ENCODE results near the gene SMO.
"Not testable (repeated sequence)": the region's sequence is repeated elsewhere in the genome, so short reads cannot be mapped to it uniquely, and the experiment has no call there.

SMO gene

GRCh38 chr7:129170441-129171021, 17.9 kb upstream of the SMO start:
- DNase-seq = no peak

- not testable (repeated sequence) for DNase-seq
Measured at GRCh38 chr7:129173861-129174260, 14.6 kb upstream of the SMO start.

DNA sequence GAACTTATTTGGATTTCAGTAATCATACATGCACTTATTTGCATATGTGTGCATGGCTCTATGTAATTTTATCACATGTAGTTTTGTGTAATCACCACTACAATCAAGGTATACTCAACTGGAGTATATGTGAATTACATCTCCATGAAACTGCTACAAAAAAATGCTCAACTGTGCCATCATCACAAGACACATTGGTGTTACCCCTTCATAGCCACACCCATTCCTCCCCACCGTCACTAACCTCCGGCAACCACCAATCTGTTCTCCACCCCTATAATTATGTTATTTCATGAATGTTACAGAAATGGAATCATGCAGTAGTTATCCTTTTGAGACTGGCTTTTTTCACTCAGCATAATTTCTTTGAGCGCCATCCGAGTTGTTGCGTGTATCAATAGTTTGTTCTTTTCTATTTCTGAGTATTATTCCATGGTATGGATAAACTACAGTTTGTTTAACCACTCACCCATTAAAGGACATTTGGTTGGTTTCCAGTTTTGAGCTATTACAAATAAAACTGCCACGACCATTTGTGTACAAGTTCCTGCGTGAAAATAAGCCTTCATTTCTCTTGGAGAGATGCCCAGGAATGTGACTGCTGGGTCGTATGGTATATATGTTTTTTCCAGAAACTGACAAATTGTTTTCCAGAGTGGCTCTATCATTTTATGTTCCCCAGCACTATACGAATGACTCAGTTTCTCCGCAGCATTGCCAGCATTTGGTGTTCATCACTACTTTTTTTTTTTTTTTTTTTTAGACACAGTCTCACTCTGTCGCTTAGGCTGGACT, 11.3 kb upstream of the SMO start:
- no peak for DNase-seq

GRCh38 chr7:129184981-129185670, 3.3 kb upstream of the SMO start:
- no peak for DNase-seq

GRCh38 chr7:129186749-129187260, 1.6 kb upstream of the SMO start:
- no peak for DNase-seq

GRCh38 chr7:129187681-129188371, 607 bp upstream of the SMO start:
- no peak for DNase-seq

GRCh38 chr7:129188892-129189660, 643 bp downstream of the SMO start:
- no peak for DNase-seq

GRCh38 chr7:129189661-129190310, 1.4 kb downstream of the SMO start:
- DNase-seq = no peak

DNA sequence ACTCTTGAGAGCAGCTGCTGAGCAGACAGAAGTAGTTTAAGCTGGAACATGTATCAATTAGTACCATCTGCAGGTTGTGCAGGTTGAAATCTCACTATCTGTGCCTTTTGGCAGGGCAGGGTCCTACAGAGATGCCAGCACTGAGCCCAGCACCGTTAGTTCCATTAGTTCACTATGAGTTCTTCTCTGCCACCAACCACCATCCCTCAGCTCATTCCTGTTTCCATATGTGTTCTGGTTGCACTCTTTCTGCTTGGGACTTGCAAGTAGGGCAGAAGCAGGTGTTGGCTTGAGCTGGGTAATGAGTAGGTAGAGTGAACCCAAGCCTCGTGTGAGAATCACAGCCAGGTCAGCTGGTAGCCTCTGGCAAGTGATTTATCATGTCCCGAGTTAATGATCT, 2.8 kb downstream of the SMO start:
- no peak for DNase-seq

DNA sequence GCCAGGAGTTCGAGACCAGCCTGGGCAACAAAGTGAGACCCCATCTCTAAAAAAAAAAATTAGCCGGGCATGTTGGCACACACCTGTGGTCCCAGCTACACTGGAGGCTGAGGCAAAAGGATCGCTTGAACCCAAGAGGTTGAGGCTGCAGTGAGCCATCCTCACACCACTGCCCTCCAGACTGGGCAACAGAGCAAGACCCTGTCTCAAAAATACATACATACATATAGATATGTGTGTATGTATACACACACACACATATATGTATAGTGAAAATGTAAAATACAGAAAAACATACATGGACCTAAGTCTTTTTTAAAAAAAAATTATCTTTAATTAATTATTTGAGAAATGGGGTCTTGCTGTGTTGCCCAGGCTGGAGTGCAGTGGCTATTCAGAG, 5.5 kb downstream of the SMO start:
- no peak for DNase-seq

DNA sequence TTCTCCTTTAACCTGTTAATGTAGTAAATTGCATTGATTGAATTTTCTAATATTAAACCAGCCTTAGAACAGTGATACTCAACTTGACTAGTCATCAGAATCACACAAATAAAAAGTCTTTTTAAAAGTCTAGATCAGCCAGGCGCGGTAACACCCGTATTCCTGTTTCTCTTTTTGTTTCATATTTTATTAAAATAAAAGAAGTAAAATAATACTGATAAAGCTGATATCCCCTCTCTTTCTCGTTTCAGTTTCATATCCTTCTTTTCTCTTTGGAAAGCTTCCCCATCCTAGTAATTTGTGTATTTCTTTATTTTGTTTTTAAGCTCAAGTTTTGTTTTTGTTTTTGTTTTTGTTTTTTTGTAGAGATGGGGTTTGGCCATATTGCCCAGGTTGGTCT, 9.3 kb downstream of the SMO start:
- no peak for DNase-seq

- no peak for DNase-seq
Measured at GRCh38 chr7:129199406-129199805, 11.0 kb downstream of the SMO start.

DNA sequence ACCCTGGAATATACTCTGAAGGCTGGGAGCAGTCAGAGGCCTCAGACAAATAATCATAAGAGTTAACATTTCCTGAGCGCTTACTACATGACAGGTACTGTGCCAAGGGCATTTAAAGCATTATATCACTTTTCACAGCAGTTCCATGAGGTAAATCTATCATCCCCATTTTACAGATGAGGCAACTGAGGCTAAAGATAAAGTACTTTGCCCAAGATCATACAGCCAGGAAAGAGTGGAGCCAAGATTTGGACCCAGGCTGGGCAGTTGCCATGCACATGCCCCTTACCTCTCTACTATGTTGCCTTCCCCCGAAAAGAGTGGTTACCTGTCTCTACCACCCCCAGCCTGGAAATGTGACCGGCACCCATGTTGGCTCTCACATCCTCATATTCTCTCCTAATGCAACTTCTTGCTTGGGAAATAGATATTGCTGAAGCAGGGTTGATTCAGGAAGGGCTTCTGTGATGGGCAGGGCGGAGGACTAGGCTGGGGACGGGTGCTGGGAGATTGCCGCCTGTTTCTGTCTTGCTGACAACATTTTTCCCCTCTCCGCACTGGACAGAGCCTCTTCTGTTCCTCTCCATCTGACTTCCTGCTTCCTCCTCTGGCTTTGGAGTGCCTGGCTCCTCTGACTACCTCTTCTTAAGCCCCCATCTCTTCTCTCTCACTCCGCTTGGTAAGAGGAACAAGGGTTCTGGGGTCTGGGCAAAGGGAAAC, 13.8 kb downstream of the SMO start:
- DNase-seq = no peak

GRCh38 chr7:129203050-129203741, 14.8 kb downstream of the SMO start:
- DNase-seq = no peak

DNA sequence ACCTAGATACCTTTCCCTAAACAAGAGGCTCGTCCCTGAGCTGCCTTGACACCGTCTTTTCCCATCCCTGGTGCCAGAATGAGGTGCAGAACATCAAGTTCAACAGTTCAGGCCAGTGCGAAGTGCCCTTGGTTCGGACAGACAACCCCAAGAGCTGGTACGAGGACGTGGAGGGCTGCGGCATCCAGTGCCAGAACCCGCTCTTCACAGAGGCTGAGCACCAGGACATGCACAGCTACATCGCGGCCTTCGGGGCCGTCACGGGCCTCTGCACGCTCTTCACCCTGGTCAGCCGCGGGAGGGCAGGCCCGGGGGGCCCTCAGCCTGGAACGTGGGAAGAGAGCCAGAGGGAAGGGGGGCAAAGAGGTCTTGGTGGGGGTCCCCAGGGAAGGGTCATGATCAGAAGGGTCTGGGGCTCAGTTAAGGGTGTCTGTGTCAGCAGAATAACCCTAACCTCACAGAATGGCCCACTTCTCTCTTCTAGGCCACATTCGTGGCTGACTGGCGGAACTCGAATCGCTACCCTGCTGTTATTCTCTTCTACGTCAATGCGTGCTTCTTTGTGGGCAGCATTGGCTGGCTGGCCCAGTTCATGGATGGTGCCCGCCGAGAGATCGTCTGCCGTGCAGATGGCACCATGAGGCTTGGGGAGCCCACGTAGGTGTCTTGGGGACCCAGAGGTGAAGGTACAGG, 16.8 kb downstream of the SMO start:
- DNase-seq = no peak

- DNase-seq = no peak
Measured at GRCh38 chr7:129205987-129206785, 17.8 kb downstream of the SMO start.

DNA sequence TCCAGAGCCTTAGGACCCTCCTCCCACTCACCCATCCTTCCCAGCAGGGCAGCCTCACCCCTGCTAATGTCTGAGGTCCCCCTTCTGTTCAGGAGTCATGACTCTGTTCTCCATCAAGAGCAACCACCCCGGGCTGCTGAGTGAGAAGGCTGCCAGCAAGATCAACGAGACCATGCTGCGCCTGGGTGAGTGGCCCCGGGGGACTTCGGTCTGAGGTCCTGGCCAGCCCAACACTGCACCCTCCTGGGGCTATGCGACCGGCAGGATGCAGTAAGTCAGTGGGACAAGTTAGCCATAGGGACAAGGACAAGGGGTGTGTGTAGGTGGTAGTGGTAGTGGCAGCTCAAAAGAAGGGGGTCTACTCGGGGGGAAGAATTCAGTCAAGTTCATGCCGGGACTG, 20.2 kb downstream of the SMO start:
- DNase-seq = no peak

GRCh38 chr7:129209067-129209926, 20.9 kb downstream of the SMO start:
- DNase-seq = no peak

Data from NCI-H524 treated with DMSO at 0.1 percent for 48 hours (cell line).